ENCODE measurements around the gene ADGRG1. TPM values are rescaled to one million over a fixed set of nuclear protein-coding genes. Genes with fewer than 3 reads are reported as not detected.

The ADGRG1 gene
- total RNA-seq, 6 experiments from 2014 or later, result 1.8 to 4.2 (median 3.4) TPM

DNA sequence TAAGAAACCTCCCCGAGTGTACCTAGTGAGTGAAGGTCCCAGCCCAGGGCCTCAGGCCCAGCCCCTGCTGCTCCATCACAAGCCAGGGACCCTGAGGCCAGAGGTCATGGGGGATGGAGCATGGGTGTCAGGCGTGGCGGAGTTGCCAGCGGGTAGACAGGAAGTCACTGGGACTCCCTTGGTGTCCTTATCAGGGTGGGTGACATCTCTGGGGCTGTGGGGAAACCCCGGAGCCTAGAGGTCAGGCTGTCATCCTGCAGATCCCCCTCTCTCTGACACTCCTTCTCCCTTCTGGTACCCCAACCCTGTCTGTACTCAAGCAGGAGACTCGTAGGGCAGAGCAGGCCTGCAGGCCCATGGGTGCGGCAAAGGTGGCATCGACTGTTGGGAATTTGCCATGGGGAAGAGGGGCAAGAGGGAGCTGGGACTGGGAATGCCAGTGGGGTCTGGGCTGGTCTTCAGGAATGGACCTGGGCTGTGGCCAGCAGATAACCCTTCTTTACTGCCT, 10.8 kb upstream of the ADGRG1 start:
- Histone ChIP-seq H3K4me1 (no peaks in the 10 kb centered on the region), H3K27ac (no peak overlapping the region)

GRCh38 chr16:57618296-57619132, 9.9 kb upstream of the ADGRG1 start:
- WGBS (ENCODE audit: insufficient coverage, low coverage, low lambda C conversion rate, missing lambda C conversion rate), result 58% methylated on average over 19 of the region's 19 CpGs
- no peaks in the 10 kb centered on the region for H3K9me3 ChIP-seq
- ATAC-seq (peak in 3 of 4 donors; percentile 30 to 66 (median 59)), DNase-seq (peak in 2 of 3 donors; percentile 75 to 77)
- intact Hi-C loops (cut with DNase I), result no loop called here
- H3K27me3 ChIP-seq, result no peaks in the 10 kb centered on the region
- H3K27ac ChIP-seq, result no peak overlapping the region
- H3K4me3 ChIP-seq, result no peak overlapping the region
- H3K36me3 ChIP-seq, result no peaks in the 10 kb centered on the region
- no peak for TF ChIP-seq CTCF (IDR thresholded peaks at IDR 0.05)
- no peak for TF ChIP-seq POLR2A (IDR thresholded peaks at IDR 0.05)
- H3K4me1 ChIP-seq, result no peaks in the 10 kb centered on the region

More for the DNA sequence above, 10.8 kb upstream of the ADGRG1 start:
- Histone ChIP-seq H3K27me3 (no peaks in the 10 kb centered on the region), H3K4me3 (no peak overlapping the region), H3K9me3 (no peaks in the 10 kb centered on the region), H3K36me3 (no peaks in the 10 kb centered on the region)
- no peak for TF ChIP-seq POLR2A (IDR thresholded peaks at IDR 0.05)
- TF ChIP-seq CTCF (IDR thresholded peaks at IDR 0.05), result no peak
- intact Hi-C loops (cut with DNase I), result no loop called here
- ATAC-seq (no peak), DNase-seq (no peak)
- no CpG with 5 or more reads among the region's 8 CpGs for WGBS (ENCODE audit: insufficient coverage, low coverage, low lambda C conversion rate, missing lambda C conversion rate)

DNA sequence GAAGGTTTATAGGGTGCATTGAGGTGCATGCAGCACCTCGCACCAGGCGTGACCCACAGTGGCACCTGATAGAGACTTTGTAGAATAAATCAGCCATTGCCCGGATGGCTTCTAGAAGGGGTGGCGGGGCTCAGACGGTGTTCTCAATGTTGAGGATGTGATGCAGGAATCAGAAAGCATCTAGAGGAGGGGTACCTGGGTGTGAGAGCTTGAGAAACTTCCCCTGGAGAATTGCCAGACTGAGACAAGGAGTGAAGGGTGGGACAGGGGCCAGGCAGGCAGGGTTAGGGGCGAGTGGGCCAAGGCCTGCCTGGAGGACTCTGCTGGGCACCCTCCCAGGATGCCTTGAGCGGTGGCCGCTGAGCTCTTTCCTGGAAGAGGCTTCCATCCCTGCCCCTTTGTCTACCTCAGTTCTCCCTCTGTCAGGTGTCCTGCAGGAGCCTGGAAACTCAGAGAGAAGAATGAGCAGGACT, 9.3 kb upstream of the ADGRG1 start:
- DNase-seq (peak in 1 of 3 donors; percentile 33), ATAC-seq (no peak)
- Histone ChIP-seq H3K9me3 (no peaks in the 10 kb centered on the region), H3K36me3 (no peaks in the 10 kb centered on the region), H3K27ac (no peak overlapping the region), H3K4me1 (no peaks in the 10 kb centered on the region), H3K4me3 (no peak overlapping the region), H3K27me3 (no peaks in the 10 kb centered on the region)
- intact Hi-C loops (cut with DNase I), result no loop called here
- no peak for TF ChIP-seq POLR2A (IDR thresholded peaks at IDR 0.05)
- TF ChIP-seq CTCF (IDR thresholded peaks at IDR 0.05), result no peak
- WGBS (ENCODE audit: insufficient coverage, low coverage, low lambda C conversion rate, missing lambda C conversion rate), result 94% methylated on average over 5 of the region's 8 CpGs

DNA sequence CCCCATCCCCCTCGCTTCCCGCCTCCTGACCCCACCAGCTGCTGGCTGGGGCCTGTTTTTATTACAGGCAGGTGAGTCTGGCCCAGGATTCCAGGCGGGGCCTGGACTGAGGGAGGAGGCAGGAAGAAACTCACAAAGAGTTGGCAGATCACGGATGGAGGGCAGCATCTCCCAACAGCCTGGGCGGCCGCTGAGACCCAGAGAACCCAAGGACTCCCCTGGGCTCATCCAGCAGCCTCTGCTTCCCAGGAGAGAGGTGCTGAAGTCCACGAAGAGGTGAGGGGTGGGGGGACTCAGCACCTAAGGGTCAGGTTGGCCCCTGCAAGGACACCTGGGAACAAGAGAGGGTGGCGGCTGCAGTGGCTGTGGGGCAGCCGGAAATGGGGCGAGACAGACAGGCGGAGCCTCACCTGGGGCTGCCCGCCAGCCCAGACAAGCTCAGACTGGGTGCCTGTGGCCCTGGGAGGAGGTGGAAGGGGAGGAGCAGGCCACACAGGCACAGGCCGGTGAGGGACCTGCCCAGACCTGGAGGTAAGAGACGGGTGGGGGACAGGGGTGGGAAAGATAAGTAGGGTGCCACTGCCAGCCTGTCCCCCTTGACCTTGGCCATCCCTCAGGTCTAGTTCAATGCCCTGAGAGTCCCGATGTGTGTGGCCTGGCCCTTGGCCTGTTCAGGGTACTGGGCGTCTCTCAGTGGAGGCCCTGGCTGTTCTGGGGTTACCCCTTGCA, 8.7 kb upstream of the ADGRG1 start:
- DNase-seq (no peak), ATAC-seq (peak in 2 of 4 donors; percentile 33 to 42)
- Histone ChIP-seq H3K4me1 (no peaks in the 10 kb centered on the region), H3K27me3 (no peaks in the 10 kb centered on the region), H3K27ac (no peak overlapping the region), H3K4me3 (no peak overlapping the region), H3K36me3 (no peaks in the 10 kb centered on the region), H3K9me3 (no peaks in the 10 kb centered on the region)
- TF ChIP-seq CTCF (IDR thresholded peaks at IDR 0.05), result no peak
- TF ChIP-seq POLR2A (IDR thresholded peaks at IDR 0.05), result no peak
- WGBS (ENCODE audit: insufficient coverage, low coverage, low lambda C conversion rate, missing lambda C conversion rate), result 75% methylated on average over 2 of the region's 16 CpGs
- intact Hi-C loops (cut with DNase I), result no loop called here
